Right atrium auricular region (tissue), 2 donors: ENCODE results near the gene AK4. TPM values are rescaled to one million over a fixed set of nuclear protein-coding genes. Genes with fewer than 3 reads are reported as not detected.

Experiments used
- DNase-seq: peaks from one replicate; pipeline ENCODE4 v3.0.0-alpha.2; 2019; ENCODE audit warnings: low spot score
- H3K27ac ChIP-seq, 2 donors: fragments of 200-600 bp; sonication (generic); 1 replicate in 1 of 2; 2 replicates in 1 of 2; pipeline ENCODE4 v1.5.1; 2016 to 2019
- H3K27me3 ChIP-seq, 2 donors: fragments of 200-600 bp; sonication (generic); one replicate each; pipeline versions ENCODE4 v1.5.1 to v1.6.0; 2017 to 2019
- H3K36me3 ChIP-seq: fragments of 200-600 bp; sonication (generic); one replicate; pipeline ENCODE4 v1.5.1; 2016
- H3K4me1 ChIP-seq, 2 donors: fragments of 200-600 bp; sonication (generic); one replicate each; pipeline versions ENCODE4 v1.5.1 to v1.6.0; 2017 to 2019
- H3K4me3 ChIP-seq, 2 donors: fragments of 200-600 bp; sonication (generic); 1 replicate in 1 of 2; 2 replicates in 1 of 2; pipeline ENCODE4 v1.5.1; 2017 to 2019; ENCODE audit warnings: mild to moderate bottlenecking in 1 of 2, moderate library complexity in 1 of 2
- H3K9me3 ChIP-seq, 2 donors: fragments of 200-600 bp; sonication (generic); one replicate each; pipeline ENCODE4 v1.5.1; 2019
- CTCF ChIP-seq, 2 donors: fragments of 200-600 bp; sonication (generic); IDR thresholded peaks; one replicate each; pipeline ENCODE4 v1.5.1; 2019; ENCODE audit warnings: antibody characterized with exemption in 2 of 2
- total RNA-seq, 2 donors: library from RNA; depleted of rRNA; stranded (reverse); fragments of >200 nt; gene quantifications; one replicate each; pipeline ENCODE4 v1.1.0, GENCODE V29; 2016

The AK4 gene
- total RNA-seq, 2 donors from 2014 or later: 59.7 to 80.9 TPM

- Histone ChIP-seq H3K4me3 (no peak overlapping the region), H3K36me3 (no peaks in the 10 kb centered on the region), H3K4me1 (peaks cover 0 to 50% of the 10 kb centered on the region in 2 donors), H3K27me3 (no peaks in the 10 kb centered on the region), H3K27ac (peak overlapping the region; percentile 70 to 84), H3K9me3 (no peaks in the 10 kb centered on the region)
- DNase-seq: no peak
- no peak for TF ChIP-seq CTCF (IDR thresholded peaks at IDR 0.05)
Measured at GRCh38 chr1:65176591-65176990, 28.6 kb downstream of the AK4 start.

- H3K36me3 ChIP-seq: no peaks in the 10 kb centered on the region
- no peaks in the 10 kb centered on the region for H3K27me3 ChIP-seq
- no peak for DNase-seq
- H3K27ac ChIP-seq: peak overlapping the region; percentile 28 to 84
- no peak for TF ChIP-seq CTCF (IDR thresholded peaks at IDR 0.05)
- no peaks in the 10 kb centered on the region for H3K9me3 ChIP-seq
- H3K4me1 ChIP-seq: peaks cover 0 to 50% of the 10 kb centered on the region in 2 donors
- no peak overlapping the region for H3K4me3 ChIP-seq
Measured at GRCh38 chr1:65177457-65177856, 29.5 kb downstream of the AK4 start.

GRCh38 chr1:65178235-65178634 lies 30.2 kb downstream of the AK4 start:
- H3K4me3 ChIP-seq: no peak overlapping the region
- TF ChIP-seq CTCF (IDR thresholded peaks at IDR 0.05): no peak
- DNase-seq: no peak
- H3K36me3 ChIP-seq: no peaks in the 10 kb centered on the region
- H3K27me3 ChIP-seq: no peaks in the 10 kb centered on the region
- peaks cover 0 to 52% of the 10 kb centered on the region in 2 donors for H3K4me1 ChIP-seq
- peak overlapping the region in 1 of 2 donors; percentile 84 for H3K27ac ChIP-seq
- H3K9me3 ChIP-seq: no peaks in the 10 kb centered on the region

- no peaks in the 10 kb centered on the region for H3K36me3 ChIP-seq
- no peaks in the 10 kb centered on the region for H3K9me3 ChIP-seq
- H3K4me3 ChIP-seq: no peak overlapping the region
- H3K27ac ChIP-seq: peak overlapping the region in 1 of 2 donors; percentile 0
- H3K4me1 ChIP-seq: peaks cover 0 to 45% of the 10 kb centered on the region in 2 donors
- H3K27me3 ChIP-seq: no peaks in the 10 kb centered on the region
- DNase-seq: no peak
- no peak for TF ChIP-seq CTCF (IDR thresholded peaks at IDR 0.05)
Measured at GRCh38 chr1:65179148-65179547, 31.1 kb downstream of the AK4 start.

- TF ChIP-seq CTCF (IDR thresholded peaks at IDR 0.05): no peak
- Histone ChIP-seq H3K4me1 (peaks cover 0 to 32% of the 10 kb centered on the region in 2 donors), H3K27me3 (no peaks in the 10 kb centered on the region), H3K27ac (no peak overlapping the region), H3K36me3 (no peaks in the 10 kb centered on the region), H3K4me3 (no peak overlapping the region), H3K9me3 (no peaks in the 10 kb centered on the region)
- DNase-seq: no peak
Measured at GRCh38 chr1:65180977-65181376, 33.0 kb downstream of the AK4 start.

GRCh38 chr1:65182658-65183268 lies 34.8 kb downstream of the AK4 start:
- TF ChIP-seq CTCF (IDR thresholded peaks at IDR 0.05): no peak
- Histone ChIP-seq H3K27me3 (no peaks in the 10 kb centered on the region), H3K4me1 (peaks cover 0 to 22% of the 10 kb centered on the region in 2 donors), H3K4me3 (no peak overlapping the region), H3K27ac (no peak overlapping the region), H3K9me3 (no peaks in the 10 kb centered on the region), H3K36me3 (no peaks in the 10 kb centered on the region)
- no peak for DNase-seq
